IMR-90 (cell line): ENCODE data around the gene TLCD4. TPM values are rescaled to one million over a fixed set of nuclear protein-coding genes. Genes with fewer than 3 reads are reported as not detected.

Source experiments
- ATAC-seq: fragments of 200-7000 bp; cut with Tn5 transposase; 2 replicates; pipeline ENCODE4 v1.9.1; 2020; ENCODE audit warnings: low read depth, mild to moderate bottlenecking, moderate library complexity
- BruUV-seq: library from RNA; stranded (reverse); fragments of 400-500 nt; replicated peaks from 2 replicates; lab custom pipeline; 2021; lab: Mats Ljungman, UMichigan
- CTCF ChIA-PET: fragments of 300-600 bp; formaldehyde crosslinking; extraction: SDS; loops from one replicate; lab custom pipeline; 2021; ENCODE audit warnings: antibody characterized with exemption; lab: Yijun Ruan, JAX
- POLR2A ChIA-PET: fragments of 300-600 bp; sonication (Branson Sonifier 250); formaldehyde crosslinking; loops from one replicate; lab custom pipeline; 2022; ENCODE audit warnings: antibody characterized with exemption; ENCODE audit not compliant: unreplicated experiment; lab: Charles Lee
- DNase-seq: peaks from one replicate; pipeline ENCODE4 v3.0.0; 2013
- H2AFZ ChIP-seq: replicated peaks from 2 replicates; pipeline ENCODE3; 2013; ENCODE audit warnings: low read length, mild to moderate bottlenecking; ENCODE audit not compliant: poor library complexity
- H2AK5ac ChIP-seq: 2 replicates; pipeline ENCODE4 v1.6.1; 2013; ENCODE audit warnings: low read depth, low read length, inconsistent platforms
- H2AK9ac ChIP-seq: replicated peaks from 2 replicates; pipeline ENCODE3; 2013; ENCODE audit warnings: mild to moderate bottlenecking, low read depth, low read length, moderate library complexity; ENCODE audit not compliant: poor library complexity
- H2BK120ac ChIP-seq: 2 replicates; pipeline ENCODE4 v1.6.1; 2013; ENCODE audit warnings: low read depth, low read length, inconsistent platforms
- H2BK15ac ChIP-seq: 3 replicates; pipeline ENCODE4 v1.6.1; 2013; ENCODE audit warnings: low read depth, low read length, inconsistent platforms
- H2BK20ac ChIP-seq: 2 replicates; pipeline ENCODE4 v1.6.1; 2013; ENCODE audit warnings: low read depth, mild to moderate bottlenecking, inconsistent platforms, low read length, moderate library complexity
- H2BK5ac ChIP-seq: 2 replicates; pipeline ENCODE4 v1.6.1; 2013; ENCODE audit warnings: mild to moderate bottlenecking, low read depth, low read length, inconsistent platforms; ENCODE audit not compliant: poor library complexity, severe bottlenecking
- H3K14ac ChIP-seq: replicated peaks from 2 replicates; pipeline ENCODE4 v1.6.1; 2013; ENCODE audit warnings: low read depth, low read length, inconsistent platforms
- H3K18ac ChIP-seq: 2 replicates; pipeline ENCODE4 v1.6.1; 2013; ENCODE audit warnings: low read depth, low read length, control low read depth
- H3K23ac ChIP-seq: 2 replicates; pipeline ENCODE4 v1.6.1; 2013; ENCODE audit warnings: low read depth, low read length, inconsistent platforms
- H3K27ac ChIP-seq: 2 replicates; pipeline ENCODE4 v1.5.1; 2013; ENCODE audit warnings: mild to moderate bottlenecking, control low read depth, low read length; ENCODE audit not compliant: insufficient read depth
- H3K27me3 ChIP-seq: 2 replicates; pipeline ENCODE4 v1.6.1; 2013; ENCODE audit warnings: low read length; ENCODE audit not compliant: control insufficient read depth, insufficient read depth
- H3K36me3 ChIP-seq: 2 replicates; pipeline ENCODE4 v1.6.1; 2013; ENCODE audit warnings: low read length, mixed read lengths; ENCODE audit not compliant: control insufficient read depth, insufficient read depth
- H3K4ac ChIP-seq: 2 replicates; pipeline ENCODE4 v1.6.1; 2013; ENCODE audit warnings: low read depth, low read length, inconsistent platforms
- H3K4me1 ChIP-seq: 2 replicates; pipeline ENCODE4 v1.6.1; 2013; ENCODE audit warnings: low read length, mixed read lengths; ENCODE audit not compliant: control insufficient read depth, insufficient read depth
- H3K4me2 ChIP-seq: 2 replicates; pipeline ENCODE4 v1.6.1; 2013; ENCODE audit warnings: low read depth, mild to moderate bottlenecking, control low read depth, low read length, moderate library complexity
- H3K4me3 ChIP-seq: 2 replicates; pipeline ENCODE4 v1.5.1; 2013; ENCODE audit warnings: low read depth, mild to moderate bottlenecking, control low read depth, low read length, moderate library complexity; ENCODE audit not compliant: insufficient read depth
- H3K56ac ChIP-seq: 2 replicates; pipeline ENCODE4 v1.6.1; 2013; ENCODE audit warnings: low read length, inconsistent platforms; ENCODE audit not compliant: insufficient read depth; ENCODE audit errors: extremely low read depth
- H3K79me1 ChIP-seq, 2 experiments: 2 replicates each; pipeline ENCODE4 v1.6.1; 2013; ENCODE audit warnings: low read length in 2 of 2, inconsistent platforms in 1 of 2, low read depth in 1 of 2
- H3K9ac ChIP-seq: 2 replicates; pipeline ENCODE4 v1.6.1; 2013; ENCODE audit warnings: low read depth, low read length, control low read depth
- H3K9me1 ChIP-seq: 2 replicates; pipeline ENCODE4 v1.6.1; 2013; ENCODE audit warnings: low read length, inconsistent platforms; ENCODE audit not compliant: insufficient read depth
- H3K9me3 ChIP-seq: 2 replicates; pipeline ENCODE4 v1.6.1; 2013; ENCODE audit warnings: low read length; ENCODE audit not compliant: control insufficient read depth, insufficient read depth
- H4K20me1 ChIP-seq: 2 replicates; pipeline ENCODE4 v1.6.1; 2013; ENCODE audit warnings: low read length, inconsistent platforms; ENCODE audit not compliant: insufficient read depth
- H4K5ac ChIP-seq: 2 replicates; pipeline ENCODE4 v1.6.1; 2013; ENCODE audit warnings: mild to moderate bottlenecking, low read depth, low read length, control low read depth
- H4K8ac ChIP-seq, 2 experiments: 2 replicates each; pipeline ENCODE4 v1.6.1; 2013; ENCODE audit warnings: low read depth in 2 of 2, low read length in 2 of 2, control low read depth in 1 of 2, inconsistent platforms in 1 of 2
- H4K91ac ChIP-seq: 2 replicates; pipeline ENCODE4 v1.6.1; 2013; ENCODE audit warnings: low read depth, low read length, inconsistent platforms; ENCODE audit not compliant: insufficient read depth
- NFE2L2 ChIP-seq: fragments of 150-350 bp; IDR thresholded peaks from 2 replicates; pipeline ENCODE4 v1.6.1; 2016; ENCODE audit warnings: low read depth, mild to moderate bottlenecking, low read length
- RFX5 ChIP-seq: IDR thresholded peaks from 2 replicates; pipeline ENCODE4 v1.8.0; 2012; ENCODE audit warnings: low read depth, mild to moderate bottlenecking, low read length, moderate library complexity
- WGBS, 2 experiments: methylation state at CpG; one replicate each; pipeline versions ENCODE4 v1.1.5 to v1.1.7; 2013; ENCODE audit warnings: missing lambda C conversion rate in 2 of 2; ENCODE audit not compliant: insufficient read length in 1 of 2; ENCODE audit errors: extremely low coverage in 2 of 2; 5-methylcytosine and 5-hydroxymethylcytosine counted together
- dilution Hi-C: fragments of 300-500 bp; cut with HindIII; formaldehyde crosslinking; loops from one replicate; pipeline ENCODE4 v1.14.3; 2018; ENCODE audit warnings: low sequenced_read_pairs; ENCODE audit not compliant: unreplicated experiment
- in situ Hi-C: fragments of 300-500 bp; cut with MboI; formaldehyde crosslinking; loops from 3 replicates; pipeline ENCODE4 v1.14.3; 2019; ENCODE audit warnings: low sequenced_read_pairs, inconsistent platforms, mixed read lengths
- intact Hi-C: fragments of 100-400 bp; cut with micrococcal nuclease; formaldehyde crosslinking; loops from 2 replicates; pipeline ENCODE4 v1.10.0; 2022
- polyA plus RNA-seq, 3 experiments: library from polyadenylated mRNA; depleted of rRNA; stranded (reverse); fragments of >200 nt; gene quantifications; 2 replicates each; pipeline ENCODE4 v1.2.3, GENCODE V29; 2012; ENCODE audit warnings: low replicate concordance in 1 of 3
- total RNA-seq: library from RNA; depleted of rRNA; stranded (reverse); fragments of >200 nt; gene quantifications from 2 replicates; pipeline ENCODE4 v1.2.3, GENCODE V29; 2012

TLCD4 gene
- total and polyA plus RNA-seq, 2 of the 4 experiments (the other 2 are of a cell fraction) = 0.22 to 0.36 TPM

DNA sequence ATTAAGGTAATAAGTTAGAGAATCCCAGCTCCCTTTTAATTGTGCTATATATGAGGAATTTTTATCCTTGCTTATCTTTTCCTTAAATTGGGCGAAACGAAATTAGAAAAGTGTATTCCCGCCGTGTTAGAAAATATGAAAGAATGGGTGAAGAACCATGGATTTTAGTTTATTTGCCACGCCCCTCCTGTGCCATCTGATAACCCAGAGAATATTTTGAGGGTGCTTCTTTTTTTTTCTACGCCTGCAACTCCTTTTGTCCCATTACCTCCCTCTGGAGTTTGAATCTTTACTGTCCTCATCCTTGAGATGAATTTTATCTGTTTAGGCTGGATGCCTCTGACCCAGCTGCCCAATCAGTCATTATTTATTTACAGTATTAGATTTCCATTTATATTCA is 1.6 kb downstream of the TLCD4 start:
- no peak overlapping the region for H2BK15ac ChIP-seq
- ATAC-seq (no peak), DNase-seq (no peak)
- H3K9me3 ChIP-seq = no peaks in the 10 kb centered on the region
- CTCF ChIA-PET = interaction anchor here (1.6 kb wide), 1 partner anchor 38 kb away, joined by 3 read pairs; no protein-coding TSS in a partner anchor
- no peak overlapping the region for H2AK5ac ChIP-seq
- no TSS peak for BruUV-seq
- no peak overlapping the region for H2AFZ ChIP-seq
- no peak overlapping the region for H3K23ac ChIP-seq
- H3K56ac ChIP-seq = no peak overlapping the region
- H3K27ac ChIP-seq = no peak overlapping the region
- H4K5ac ChIP-seq = no peak overlapping the region
- intact Hi-C loops = no loop called here
- 89% methylated on average over 4 of the region's 6 CpGs; no CpG with 5 or more reads in 1 of the 2 experiments for WGBS, 2 experiments
- H3K27me3 ChIP-seq = peaks cover 32% of the 10 kb centered on the region
- no peak overlapping the region for H3K4ac ChIP-seq
- dilution Hi-C loops = no loop called here
- H4K20me1 ChIP-seq = no peaks in the 10 kb centered on the region
- no peak overlapping the region for H2BK120ac ChIP-seq
- H3K4me3 ChIP-seq = no peak overlapping the region
- in situ Hi-C loops = no loop called here
- POLR2A ChIA-PET = no interaction called here
- H3K36me3 ChIP-seq = no peaks in the 10 kb centered on the region
- H2BK5ac ChIP-seq = no peak overlapping the region
- no peak overlapping the region for H3K9ac ChIP-seq
- no peaks in the 10 kb centered on the region for H3K4me1 ChIP-seq
- H2AK9ac ChIP-seq = no peak overlapping the region
- no peak overlapping the region for H4K91ac ChIP-seq
- no peaks in the 10 kb centered on the region for H3K79me1 ChIP-seq
- H4K8ac ChIP-seq = no peak overlapping the region
- H3K9me1 ChIP-seq = peaks cover 4% of the 10 kb centered on the region; the same call in 1 of the 2 replicates
- H3K14ac ChIP-seq = no peak overlapping the region
- no peak overlapping the region for H2BK20ac ChIP-seq
- no peak overlapping the region for H3K18ac ChIP-seq
- TF ChIP-seq NFE2L2 (no peak), RFX5 (no peak)
- H3K4me2 ChIP-seq = no peak overlapping the region
